HCT116 (cell line): ENCODE results near the gene POP7. TPM values are rescaled to one million over a fixed set of nuclear protein-coding genes. Genes with fewer than 3 reads are reported as not detected.

ENCODE experiments used
- ATAC-seq: fragments of 200-7000 bp; cut with Tn5 transposase; 2 replicates; pipeline ENCODE4 v1.9.1; 2020; ENCODE audit warnings: mild to moderate bottlenecking, moderate library complexity
- BruUV-seq: library from RNA; stranded (reverse); fragments of 400-500 nt; replicated peaks from 2 replicates; lab custom pipeline; 2021; lab: Mats Ljungman, UMichigan
- CTCF ChIA-PET: fragments of 300-600 bp; sonication (Branson Sonifier 250); formaldehyde crosslinking; loops from one replicate; lab custom pipeline; 2021; ENCODE audit warnings: antibody characterized with exemption; lab: Charles Lee
- POLR2A ChIA-PET: fragments of 300-600, 350-600 bp; sonication (Branson Sonifier 250); formaldehyde crosslinking; loops from one replicate; lab custom pipeline; 2021; ENCODE audit warnings: antibody characterized with exemption; lab: Charles Lee
- RAD21 ChIA-PET, 2 experiments: fragments of 300-600 bp; sonication (Branson Sonifier 250); formaldehyde crosslinking; loops; one replicate each; lab custom pipeline; 2023; ENCODE audit warnings: low total read pairs in 2 of 2; ENCODE audit not compliant: uncharacterized antibody in 2 of 2, unreplicated experiment in 2 of 2, low non-redundant PET in 1 of 2; lab: Charles Lee
- DNase-seq: peaks from one replicate; pipeline ENCODE4 v3.0.0-alpha.2; 2010; ENCODE audit warnings: low read depth, low spot score
- H2AFZ ChIP-seq: fragments of 200-600 bp; shearing (Covaris generic), sonication (generic); 2 replicates; pipeline ENCODE4 v1.6.1; 2017; ENCODE audit warnings: low read depth, mixed run types, mixed read lengths, antibody characterized with exemption, low read length; ENCODE audit not compliant: poor library complexity, severe bottlenecking
- H3K27ac ChIP-seq: 2 replicates; pipeline ENCODE4 v1.5.1; 2012; ENCODE audit warnings: low read depth, low read length
- H3K27me3 ChIP-seq: fragments of 200-600 bp; sonication (generic); 2 replicates; pipeline ENCODE4 v1.6.1; 2016; ENCODE audit warnings: mixed run types, low read length, mixed read lengths; ENCODE audit not compliant: insufficient read depth
- H3K36me3 ChIP-seq, 2 experiments: fragments of 200-500 bp in 1 of 2; fragments of 200-600 bp in 1 of 2; sonication (Bioruptor generic) in 1 of 2; sonication (generic) in 1 of 2; 2 replicates each; pipeline versions ENCODE4 v1.5.1 to v1.6.1; 2014 to 2016; ENCODE audit warnings: low read length in 2 of 2, inconsistent platforms in 1 of 2, mixed read lengths in 1 of 2, mixed run types in 1 of 2; ENCODE audit not compliant: insufficient read depth in 2 of 2, control insufficient read depth in 1 of 2
- H3K4me1 ChIP-seq, 2 experiments: fragments of 200-600 bp in 1 of 2; sonication (generic) in 1 of 2; 2 replicates each; pipeline versions ENCODE4 v1.5.1 to v1.6.1; 2012 to 2017; ENCODE audit warnings: low read length in 2 of 2, inconsistent platforms in 1 of 2, mild to moderate bottlenecking in 1 of 2, mixed read lengths in 1 of 2, mixed run types in 1 of 2, moderate library complexity in 1 of 2; ENCODE audit not compliant: insufficient read depth in 2 of 2, control insufficient read depth in 1 of 2
- H3K4me2 ChIP-seq: fragments of 200-600 bp; sonication (generic); 2 replicates; pipeline ENCODE4 v1.6.1; 2017; ENCODE audit warnings: mixed run types, low read length, mixed read lengths
- H3K4me3 ChIP-seq, 2 experiments: fragments of 200-600 bp in 1 of 2; sonication (generic) in 1 of 2; replicated peaks in 1 of 2; 2 replicates each; pipeline ENCODE4 v1.5.1; 2011 to 2016; ENCODE audit warnings: low read length in 2 of 2, control low read depth in 1 of 2, low read depth in 1 of 2, mild to moderate bottlenecking in 1 of 2, mixed read lengths in 1 of 2, mixed run types in 1 of 2
- H3K79me2 ChIP-seq: fragments of 200-600 bp; sonication (generic); 2 replicates; pipeline ENCODE4 v1.6.1; 2017; ENCODE audit warnings: mild to moderate bottlenecking, mixed run types, low read length, moderate library complexity, mixed read lengths; ENCODE audit not compliant: insufficient read depth
- H3K9ac ChIP-seq: fragments of 200-600 bp; sonication (generic); 2 replicates; pipeline ENCODE4 v1.6.1; 2016; ENCODE audit warnings: low read length, mixed read lengths
- H3K9me2 ChIP-seq: fragments of 200-600 bp; sonication (generic), shearing (Covaris generic); 2 replicates; pipeline ENCODE4 v1.6.1; 2017; ENCODE audit warnings: mixed run types, mild to moderate bottlenecking, moderate library complexity; ENCODE audit not compliant: insufficient read depth
- H3K9me3 ChIP-seq, 2 experiments: fragments of 200-500 bp in 1 of 2; fragments of 200-600 bp in 1 of 2; sonication (Bioruptor generic) in 1 of 2; sonication (generic) in 1 of 2; 2 replicates each; pipeline ENCODE4 v1.6.1; 2014 to 2017; ENCODE audit warnings: low read length in 2 of 2, mixed read lengths in 2 of 2, inconsistent platforms in 1 of 2, low read depth in 1 of 2, mild to moderate bottlenecking in 1 of 2, mixed run types in 1 of 2, moderate library complexity in 1 of 2; ENCODE audit not compliant: control insufficient read depth in 1 of 2, insufficient read depth in 1 of 2
- H4K20me1 ChIP-seq: fragments of 200-600 bp; sonication (generic), shearing (Covaris generic); 2 replicates; pipeline ENCODE4 v1.6.1; 2017; ENCODE audit warnings: mixed run types, mild to moderate bottlenecking, moderate library complexity; ENCODE audit not compliant: insufficient read depth
- ATF3 ChIP-seq: IDR thresholded peaks from 2 replicates; pipeline ENCODE4 v1.6.1; 2012
- CBX3 ChIP-seq: IDR thresholded peaks from 2 replicates; pipeline ENCODE4 v1.6.1; 2012; ENCODE audit warnings: low read depth
- EGR1 ChIP-seq: IDR thresholded peaks from 2 replicates; pipeline ENCODE4 v1.6.1; 2012; ENCODE audit warnings: low read depth
- ELF1 ChIP-seq: IDR thresholded peaks from 2 replicates; pipeline ENCODE4 v1.6.1; 2012; ENCODE audit warnings: low read depth, borderline replicate concordance
- EZH2phosphoT487 ChIP-seq: fragments of 200-600 bp; IDR thresholded peaks from 2 replicates; pipeline ENCODE4 v1.6.1; 2018; ENCODE audit warnings: antibody characterized with exemption, borderline replicate concordance
- FOSL1 ChIP-seq: IDR thresholded peaks from 2 replicates; pipeline ENCODE4 v1.6.1; 2012; ENCODE audit warnings: low read depth
- JUND ChIP-seq: IDR thresholded peaks from 2 replicates; pipeline ENCODE4 v1.6.1; 2012
- MAX ChIP-seq: IDR thresholded peaks from 2 replicates; pipeline ENCODE4 v1.6.1; 2012
- POLR2A ChIP-seq: IDR thresholded peaks from 2 replicates; pipeline ENCODE4 v1.7.0; 2011; ENCODE audit warnings: borderline replicate concordance; ENCODE audit not compliant: insufficient read depth, insufficient read length; ENCODE audit errors: extremely low read depth
- RAD21 ChIP-seq: IDR thresholded peaks from 2 replicates; pipeline ENCODE4 v1.6.1; 2012; ENCODE audit warnings: low read depth, mild to moderate bottlenecking
- SIN3A ChIP-seq: IDR thresholded peaks from 2 replicates; pipeline ENCODE4 v1.6.1; 2012; ENCODE audit warnings: low read depth
- TCF7L2 ChIP-seq: IDR thresholded peaks from 2 replicates; pipeline ENCODE4 v1.7.0; 2011; ENCODE audit warnings: borderline replicate concordance, inconsistent platforms; ENCODE audit not compliant: insufficient read depth, insufficient read length; ENCODE audit errors: extremely low read depth
- YY1 ChIP-seq: IDR thresholded peaks from 2 replicates; pipeline ENCODE4 v1.6.1; 2011; ENCODE audit warnings: low read length, low read depth, moderate library complexity, mild to moderate bottlenecking; ENCODE audit not compliant: insufficient replicate concordance; ENCODE audit errors: extremely low read depth
- ZFX ChIP-seq: fragments of 450-650 bp; IDR thresholded peaks from 2 replicates; pipeline ENCODE4 v1.6.1; 2017
- intact Hi-C: fragments of 100-400 bp; cut with micrococcal nuclease; formaldehyde crosslinking; loops from 2 replicates; pipeline ENCODE4 v1.10.0; 2022
- total RNA-seq: library from RNA; stranded (reverse); gene quantifications from one replicate; pipeline ENCODE4 v1.2.1, GENCODE V29; 2021; ENCODE audit not compliant: unreplicated experiment
- TF ChIP-seq, protein P1 (sequence below), 3 experiments: fragments of 200-600 bp in 1 of 3; sonication (generic) in 1 of 3; IDR thresholded peaks in 2 of 3; conservative IDR thresholded peaks in 1 of 3; 2 replicates each; pipeline ENCODE4 v1.5.1; 2012 to 2017; ENCODE audit warnings: low read depth in 2 of 3, low read length in 2 of 3, antibody characterized with exemption in 1 of 3, borderline replicate concordance in 1 of 3, control low read depth in 1 of 3, mild to moderate bottlenecking in 1 of 3, mixed read lengths in 1 of 3, mixed run types in 1 of 3, moderate library complexity in 1 of 3; ENCODE audit not compliant: insufficient read depth in 1 of 3
- TF ChIP-seq, protein P2 (sequence below): IDR thresholded peaks from 2 replicates; pipeline ENCODE4 v1.6.1; 2011; ENCODE audit warnings: mild to moderate bottlenecking, low read length, moderate library complexity; ENCODE audit not compliant: insufficient replicate concordance; ENCODE audit errors: extremely low read depth

POP7 gene
- total RNA-seq, 1 experiment from 2014 or later = 67.5 TPM

DNA sequence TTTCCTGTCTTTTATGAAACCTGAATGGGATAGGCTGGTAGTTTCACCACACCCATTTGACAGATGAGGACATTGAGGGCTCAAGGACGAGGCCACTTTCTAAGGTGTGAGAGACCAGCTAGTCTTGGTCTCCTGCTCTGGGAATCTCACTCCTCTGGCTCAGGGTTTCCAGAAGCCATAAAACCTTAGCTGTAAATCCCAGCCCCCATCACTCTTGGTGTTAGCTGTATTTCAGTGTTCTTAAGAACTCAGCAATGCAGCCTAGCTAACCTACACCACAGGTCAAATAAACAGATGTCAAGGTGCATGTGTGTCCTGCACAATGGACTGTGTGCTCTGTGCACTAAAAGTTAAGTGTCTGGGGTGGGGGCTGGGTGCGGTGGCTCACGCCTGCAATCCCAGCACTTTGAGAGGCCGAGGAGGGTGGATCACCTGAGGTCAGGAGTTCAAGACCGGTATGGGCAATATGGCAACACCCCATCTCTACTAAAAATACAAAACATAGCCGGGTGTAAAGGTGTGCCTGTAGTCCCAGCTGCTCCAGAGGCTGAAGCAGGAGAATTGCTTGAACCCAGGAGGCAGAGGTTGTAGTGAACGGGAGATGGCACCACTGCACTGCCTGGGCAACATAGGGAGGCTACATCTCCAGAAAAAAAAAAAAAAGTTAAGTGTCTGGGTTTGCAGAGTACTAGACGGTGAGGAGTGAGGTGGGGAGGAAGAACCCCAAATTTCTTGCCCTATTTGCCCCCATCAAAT lies 13.8 kb downstream of the POP7 start:
- RAD21 ChIA-PET = no interaction called here
- CTCF ChIA-PET = no interaction called here
- Histone ChIP-seq H2AFZ (no peak overlapping the region), H3K4me3 (no peak overlapping the region), H4K20me1 (no peaks in the 10 kb centered on the region), H3K36me3 (no peaks in the 10 kb centered on the region), H3K9me3 (peaks cover 0 to 3% of the 10 kb centered on the region in 2 experiments; a peak in 1 of 4 replicates)
- intact Hi-C loops = no loop called here
- no peak for TF ChIP-seq EZH2phosphoT487
- 0 out of 2 replicates have a peak, but pooled peaks have one; percentile 21 for TF ChIP-seq RAD21
- no peak for TF ChIP-seq ZFX
- no peak for TF ChIP-seq MAX
- no peak for TF ChIP-seq ELF1
- TF ChIP-seq POLR2A = no peak
- TF ChIP-seq, all 23 proteins: peak for 1
- Histone ChIP-seq H3K79me2 (no peaks in the 10 kb centered on the region), H3K27me3 (no peaks in the 10 kb centered on the region), H3K4me1 (no peaks in the 10 kb centered on the region), H3K9ac (no peak overlapping the region), H3K27ac (no peak overlapping the region), H3K9me2 (no peaks in the 10 kb centered on the region), H3K4me2 (no peak overlapping the region)
- no peak; the same call in 1 of the 2 replicates for ATAC-seq
- POLR2A ChIA-PET = no interaction called here
- DNase-seq = no peak
- BruUV-seq = no TSS peak

- no peak within 1 kb of the TSS for H3K4me2 ChIP-seq
- ChIA-PET RAD21 (no interaction called here), CTCF (no interaction called here), POLR2A (no interaction called here)
- H3K9me3 ChIP-seq = peaks cover 0 to 3% of the 10 kb centered on the region in 2 experiments; a peak in 1 of 4 replicates
- no peaks in the 10 kb centered on the region for H4K20me1 ChIP-seq
- H3K27me3 ChIP-seq = no peaks in the 10 kb centered on the region
- H3K4me3 ChIP-seq = no peak within 1 kb of the TSS
- H3K9me2 ChIP-seq = no peaks in the 10 kb centered on the region
- no peak for ATAC-seq
- no TSS peak for BruUV-seq
- intact Hi-C loops = no loop called here
- H3K9ac ChIP-seq = no peak within 1 kb of the TSS
- no peak within 1 kb of the TSS for H2AFZ ChIP-seq
- no peak within 1 kb of the TSS for H3K27ac ChIP-seq
- peaks cover 2 to 4% of the 10 kb centered on the region in 2 experiments; a peak in 1 of 4 replicates for H3K4me1 ChIP-seq
- no peaks in the 10 kb centered on the region for H3K79me2 ChIP-seq
- H3K36me3 ChIP-seq = no peaks in the 10 kb centered on the region
- no peak for DNase-seq
- TF ChIP-seq EZH2phosphoT487 (no peak), YY1 (no peak), SIN3A (no peak), TCF7L2 (no peak), FOSL1 (no peak), EGR1 (no peak), JUND (no peak), CBX3 (no peak), ZFX (no peak), ATF3 (no peak)
- TF ChIP-seq, protein P1, sequence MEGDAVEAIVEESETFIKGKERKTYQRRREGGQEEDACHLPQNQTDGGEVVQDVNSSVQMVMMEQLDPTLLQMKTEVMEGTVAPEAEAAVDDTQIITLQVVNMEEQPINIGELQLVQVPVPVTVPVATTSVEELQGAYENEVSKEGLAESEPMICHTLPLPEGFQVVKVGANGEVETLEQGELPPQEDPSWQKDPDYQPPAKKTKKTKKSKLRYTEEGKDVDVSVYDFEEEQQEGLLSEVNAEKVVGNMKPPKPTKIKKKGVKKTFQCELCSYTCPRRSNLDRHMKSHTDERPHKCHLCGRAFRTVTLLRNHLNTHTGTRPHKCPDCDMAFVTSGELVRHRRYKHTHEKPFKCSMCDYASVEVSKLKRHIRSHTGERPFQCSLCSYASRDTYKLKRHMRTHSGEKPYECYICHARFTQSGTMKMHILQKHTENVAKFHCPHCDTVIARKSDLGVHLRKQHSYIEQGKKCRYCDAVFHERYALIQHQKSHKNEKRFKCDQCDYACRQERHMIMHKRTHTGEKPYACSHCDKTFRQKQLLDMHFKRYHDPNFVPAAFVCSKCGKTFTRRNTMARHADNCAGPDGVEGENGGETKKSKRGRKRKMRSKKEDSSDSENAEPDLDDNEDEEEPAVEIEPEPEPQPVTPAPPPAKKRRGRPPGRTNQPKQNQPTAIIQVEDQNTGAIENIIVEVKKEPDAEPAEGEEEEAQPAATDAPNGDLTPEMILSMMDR (IDR thresholded peaks at IDR 0.05 in 2 of 3, conservative IDR thresholded peaks at IDR 0.05 in 1 of 3; ENCODE audit: borderline replicate concordance in 1 of 3, insufficient read depth in 1 of 3, low read depth in 2 of 3, low read length in 2 of 3) = no peak
- TF ChIP-seq, protein P2, sequence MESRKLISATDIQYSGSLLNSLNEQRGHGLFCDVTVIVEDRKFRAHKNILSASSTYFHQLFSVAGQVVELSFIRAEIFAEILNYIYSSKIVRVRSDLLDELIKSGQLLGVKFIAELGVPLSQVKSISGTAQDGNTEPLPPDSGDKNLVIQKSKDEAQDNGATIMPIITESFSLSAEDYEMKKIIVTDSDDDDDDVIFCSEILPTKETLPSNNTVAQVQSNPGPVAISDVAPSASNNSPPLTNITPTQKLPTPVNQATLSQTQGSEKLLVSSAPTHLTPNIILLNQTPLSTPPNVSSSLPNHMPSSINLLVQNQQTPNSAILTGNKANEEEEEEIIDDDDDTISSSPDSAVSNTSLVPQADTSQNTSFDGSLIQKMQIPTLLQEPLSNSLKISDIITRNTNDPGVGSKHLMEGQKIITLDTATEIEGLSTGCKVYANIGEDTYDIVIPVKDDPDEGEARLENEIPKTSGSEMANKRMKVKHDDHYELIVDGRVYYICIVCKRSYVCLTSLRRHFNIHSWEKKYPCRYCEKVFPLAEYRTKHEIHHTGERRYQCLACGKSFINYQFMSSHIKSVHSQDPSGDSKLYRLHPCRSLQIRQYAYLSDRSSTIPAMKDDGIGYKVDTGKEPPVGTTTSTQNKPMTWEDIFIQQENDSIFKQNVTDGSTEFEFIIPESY = no peak
These were observed 14.4 kb downstream of the POP7 start, which contains the start of gene EPO for GRCh38 chr7:100720279-100720670. Gene EPO, plus strand, starts transcription at chr7:100720468. Its CDS starts 513 bp downstream, at chr7:100720981.
